K562 (cell line): Measurements from ENCODE around the gene MCCD1. TPM values are rescaled to one million over a fixed set of nuclear protein-coding genes. Genes with fewer than 3 reads are reported as not detected.

ENCODE experiments used
- ATAC-seq: fragments of 200-7000 bp; cut with Tn5 transposase; 3 replicates; pipeline ENCODE4 v1.9.1; 2020; ENCODE audit warnings: moderate library complexity
- BruUV-seq: library from RNA; stranded (reverse); fragments of 400-500 nt; replicated peaks from 2 replicates; lab custom pipeline; 2021; lab: Mats Ljungman, UMichigan
- CTCF ChIA-PET: fragments of 300-600 bp; formaldehyde crosslinking; extraction: SDS; loops from one replicate; lab custom pipeline; 2021; ENCODE audit warnings: low intra/inter-chr PET ratio; lab: Yijun Ruan, JAX
- POLR2A ChIA-PET: fragments of 300-600, 350-650 bp; sonication (Branson Sonifier 250); formaldehyde crosslinking; extraction: SDS; loops from one replicate; lab custom pipeline; 2021; ENCODE audit warnings: antibody characterized with exemption, inconsistent platforms; lab: Yijun Ruan, JAX
- DNase-seq, 4 experiments: peaks; one replicate each; pipeline versions ENCODE4 v3.0.0 to v3.0.0-alpha.2; 2011 to 2018; ENCODE audit warnings: low spot score in 3 of 4, mixed read lengths in 3 of 4; ENCODE audit errors: extremely low read depth in 1 of 4
- FAIRE-seq: peaks from 2 replicates; lab custom pipeline; 2011; peaks lifted over from hg19 to GRCh38; lab: Jason Lieb, UNC
- H2AFZ ChIP-seq: 2 replicates; pipeline ENCODE4 v1.6.0; 2011; ENCODE audit warnings: low read depth, low read length, control low read depth, inconsistent platforms
- H3K27ac ChIP-seq: fragments of 200-600 bp; 3 replicates; pipeline ENCODE4 v1.8.0; 2011; ENCODE audit warnings: low read depth, mild to moderate bottlenecking, control low read depth, inconsistent platforms, low read length, moderate library complexity, mixed read lengths; ENCODE audit errors: extremely low read depth
- H3K27me3 ChIP-seq, 2 experiments: fragments of 300-600 bp in 1 of 2; 2 replicates in 1 of 2; 3 replicates in 1 of 2; pipeline versions ENCODE4 v1.6.0 to v1.8.0; 2011; ENCODE audit warnings: inconsistent platforms in 2 of 2, low read length in 2 of 2, mild to moderate bottlenecking in 1 of 2, mixed read lengths in 1 of 2, moderate library complexity in 1 of 2; ENCODE audit not compliant: control insufficient read depth in 2 of 2, insufficient read depth in 2 of 2
- H3K36me3 ChIP-seq: fragments of 300-600 bp; 3 replicates; pipeline ENCODE4 v1.8.0; 2011; ENCODE audit warnings: mild to moderate bottlenecking, low read length, inconsistent platforms; ENCODE audit not compliant: control insufficient read depth, insufficient read depth
- H3K4me1 ChIP-seq, 2 experiments: fragments of 200-600 bp in 1 of 2; replicated peaks in 1 of 2; 2 replicates in 1 of 2; 3 replicates in 1 of 2; pipeline versions ENCODE4 v1.5.1 to v1.8.0; 2011; ENCODE audit warnings: inconsistent platforms in 2 of 2, low read length in 2 of 2, mild to moderate bottlenecking in 1 of 2, mixed read lengths in 1 of 2, moderate library complexity in 1 of 2; ENCODE audit not compliant: control insufficient read depth in 2 of 2, insufficient read depth in 2 of 2
- H3K4me2 ChIP-seq: 2 replicates; pipeline ENCODE4 v1.6.1; 2011; ENCODE audit warnings: low read length, control low read depth, inconsistent platforms, mixed read lengths; ENCODE audit not compliant: insufficient read depth
- H3K4me3 ChIP-seq: fragments of 200-600 bp; sonication (generic), shearing (Covaris generic); 2 replicates; pipeline ENCODE4 v1.5.1; 2016; ENCODE audit warnings: control low read depth, inconsistent platforms
- H3K79me2 ChIP-seq: fragments of 200-600 bp; 3 replicates; pipeline ENCODE4 v1.8.0; 2011; ENCODE audit warnings: low read length, inconsistent platforms; ENCODE audit not compliant: control insufficient read depth, insufficient read depth
- H3K9ac ChIP-seq, 2 experiments: 2 replicates each; pipeline versions ENCODE4 v1.6.0 to v1.6.1; 2011; ENCODE audit warnings: low read depth in 2 of 2, low read length in 2 of 2, control low read depth in 1 of 2, inconsistent platforms in 1 of 2, mild to moderate bottlenecking in 1 of 2, mixed read lengths in 1 of 2; ENCODE audit not compliant: insufficient read depth in 1 of 2
- H3K9me1 ChIP-seq: one replicate; pipeline ENCODE4 v1.6.0; 2011; ENCODE audit warnings: inconsistent platforms, mild to moderate bottlenecking, low read length, moderate library complexity; ENCODE audit not compliant: control insufficient read depth, insufficient read depth
- H3K9me3 ChIP-seq: replicated peaks from 2 replicates; pipeline ENCODE4 v1.5.1; 2011; ENCODE audit warnings: low read depth, low read length, inconsistent platforms; ENCODE audit not compliant: control insufficient read depth, insufficient read depth
- H4K20me1 ChIP-seq: replicated peaks from 2 replicates; pipeline ENCODE4 v1.6.1; 2011; ENCODE audit warnings: low read length, inconsistent platforms, mixed read lengths; ENCODE audit not compliant: control insufficient read depth, insufficient read depth
- ARHGAP35 ChIP-seq: fragments of 450-650 bp; IDR thresholded peaks from 2 replicates; pipeline ENCODE4 v1.6.1; 2018; ENCODE audit not compliant: partially characterized antibody
- CBX2 ChIP-seq: fragments of 200-600 bp; sonication (generic); IDR thresholded peaks from one replicate; pipeline ENCODE4 v1.6.1; 2012; ENCODE audit warnings: mild to moderate bottlenecking, low read length, inconsistent platforms; ENCODE audit not compliant: insufficient read depth, poor library complexity, severe bottlenecking
- CC2D1A ChIP-seq: fragments of 450-650 bp; IDR thresholded peaks from 2 replicates; pipeline ENCODE4 v1.6.1; 2017; ENCODE audit warnings: mild to moderate bottlenecking
- ELF2 ChIP-seq: fragments of 250-450 bp; sonication (Bioruptor Pico); IDR thresholded peaks from 2 replicates; pipeline ENCODE4 v1.5.0; 2021; ENCODE audit warnings: mild to moderate bottlenecking
- ESRRA ChIP-seq: fragments of 450-650 bp; IDR thresholded peaks from 2 replicates; pipeline ENCODE4 v1.6.1; 2014; ENCODE audit warnings: low read depth, mild to moderate bottlenecking, moderate library complexity, borderline replicate concordance
- ETV1 ChIP-seq: fragments of 450-650 bp; conservative IDR thresholded peaks from 2 replicates; pipeline ENCODE4 v1.6.1; 2016; ENCODE audit warnings: missing genetic modification characterization, control low read depth, low read depth, missing compliant biosample characterization
- HLTF ChIP-seq: fragments of 450-650 bp; IDR thresholded peaks from 2 replicates; pipeline ENCODE4 v1.6.1; 2016
- HOXB6 ChIP-seq: fragments of 250-450 bp; sonication (Bioruptor Pico); IDR thresholded peaks from 2 replicates; pipeline ENCODE4 v1.5.1; 2022; ENCODE audit warnings: mild to moderate bottlenecking, borderline replicate concordance
- NFIX ChIP-seq: fragments of 250-450 bp; sonication (Bioruptor Pico); IDR thresholded peaks from 2 replicates; pipeline ENCODE4 v1.4.0; 2020; ENCODE audit warnings: low read depth, mild to moderate bottlenecking, moderate library complexity
- POLR2A ChIP-seq: fragments of 450-650 bp; conservative IDR thresholded peaks from 2 replicates; pipeline ENCODE4 v1.6.1; 2016
- POLR2B ChIP-seq: fragments of 450-650 bp; IDR thresholded peaks from 2 replicates; pipeline ENCODE4 v1.6.1; 2018; ENCODE audit warnings: low read depth; ENCODE audit not compliant: partially characterized antibody
- RBM22 ChIP-seq: fragments of 200-400 bp; formaldehyde crosslinking; IDR thresholded peaks from 2 replicates; pipeline ENCODE4 v1.6.1; 2018; ENCODE audit warnings: low read length, low read depth; ENCODE audit not compliant: poor library complexity, severe bottlenecking
- SMAD1 ChIP-seq: fragments of 150-350 bp; IDR thresholded peaks from 2 replicates; pipeline ENCODE4 v1.6.1; 2014; ENCODE audit warnings: low read length, low read depth; ENCODE audit not compliant: partially characterized antibody
- ZNF175 ChIP-seq: fragments of 200-800 bp; sonication (Bioruptor generic); IDR thresholded peaks from 2 replicates; pipeline ENCODE4 v1.6.1; 2016; ENCODE audit warnings: low read depth, mild to moderate bottlenecking, missing genetic modification characterization, missing compliant biosample characterization
- ZNF644 ChIP-seq: fragments of 200-800 bp; sonication (Bioruptor generic); IDR thresholded peaks from 2 replicates; pipeline ENCODE4 v1.6.1; 2016; ENCODE audit warnings: low read depth, missing genetic modification characterization, missing compliant biosample characterization
- WGBS: fragments of 100-300 bp; shearing (Covaris generic); methylation state at CpG from one replicate; pipeline ENCODE4 v1.1.6; 2016; ENCODE audit warnings: low coverage, mixed read lengths; ENCODE audit not compliant: insufficient coverage; ENCODE audit errors: missing lambda C conversion rate; 5-methylcytosine and 5-hydroxymethylcytosine counted together
- in situ Hi-C: fragments of 300-500 bp; cut with MboI; formaldehyde crosslinking; loops from 4 replicates; pipeline ENCODE4 v1.15.0; 2018; ENCODE audit warnings: inconsistent platforms, mixed read lengths
- intact Hi-C: fragments of 100-400 bp; cut with micrococcal nuclease; formaldehyde crosslinking; loops from 2 replicates; pipeline ENCODE4 v1.14.2; 2022
- polyA plus RNA-seq, 8 experiments: library from polyadenylated mRNA; depleted of rRNA in 4 of 8; stranded (reverse) in 5 of 8; unstranded in 3 of 8; fragments of >200 nt; fragmentation: Nextera tagmentation in 2 of 8; fragmentation: Illumina TruSeq in 1 of 8; extraction: Ambion mirVana in 2 of 8; extraction: Trizol in 1 of 8; gene quantifications; 2 replicates each; pipeline versions ENCODE4 v1.2.1 to v1.2.3, GENCODE V29; 2011 to 2014; ENCODE audit warnings: inconsistent platforms in 1 of 8, missing spikeins in 1 of 8
- total RNA-seq, 7 experiments: library from RNA; depleted of rRNA in 6 of 7; stranded (reverse); fragments of >200 nt in 6 of 7; fragmentation: Illumina TruSeq in 2 of 7; extraction: Trizol in 2 of 7; gene quantifications; 2 replicates each; pipeline versions ENCODE4 v1.2.1 to v1.2.3, GENCODE V29; 2011 to 2021; ENCODE audit warnings: low replicate concordance in 1 of 7
- TF ChIP-seq, protein P1 (sequence below): sonication (generic); formaldehyde crosslinking; IDR thresholded peaks from 2 replicates; pipeline ENCODE4 v1.8.0; 2022; ENCODE audit warnings: mild to moderate bottlenecking, missing genetic modification reagents
- TF ChIP-seq, protein P2 (sequence below): fragments of 450-650 bp; formaldehyde crosslinking; conservative IDR thresholded peaks from 2 replicates; pipeline ENCODE4 v1.4.0; 2022; ENCODE audit warnings: mild to moderate bottlenecking, missing genetic modification characterization
- TF ChIP-seq, protein P3 (sequence below): fragments of 200-800 bp; sonication (Bioruptor generic); IDR thresholded peaks from 2 replicates; pipeline ENCODE4 v1.6.1; 2017; ENCODE audit warnings: missing genetic modification characterization, missing compliant biosample characterization

The MCCD1 gene
- total and polyA plus RNA-seq, 9 of the 15 experiments (the other 6 are each of a cell fraction or from before 2014, with no cell fraction given) = not detected

DNA sequence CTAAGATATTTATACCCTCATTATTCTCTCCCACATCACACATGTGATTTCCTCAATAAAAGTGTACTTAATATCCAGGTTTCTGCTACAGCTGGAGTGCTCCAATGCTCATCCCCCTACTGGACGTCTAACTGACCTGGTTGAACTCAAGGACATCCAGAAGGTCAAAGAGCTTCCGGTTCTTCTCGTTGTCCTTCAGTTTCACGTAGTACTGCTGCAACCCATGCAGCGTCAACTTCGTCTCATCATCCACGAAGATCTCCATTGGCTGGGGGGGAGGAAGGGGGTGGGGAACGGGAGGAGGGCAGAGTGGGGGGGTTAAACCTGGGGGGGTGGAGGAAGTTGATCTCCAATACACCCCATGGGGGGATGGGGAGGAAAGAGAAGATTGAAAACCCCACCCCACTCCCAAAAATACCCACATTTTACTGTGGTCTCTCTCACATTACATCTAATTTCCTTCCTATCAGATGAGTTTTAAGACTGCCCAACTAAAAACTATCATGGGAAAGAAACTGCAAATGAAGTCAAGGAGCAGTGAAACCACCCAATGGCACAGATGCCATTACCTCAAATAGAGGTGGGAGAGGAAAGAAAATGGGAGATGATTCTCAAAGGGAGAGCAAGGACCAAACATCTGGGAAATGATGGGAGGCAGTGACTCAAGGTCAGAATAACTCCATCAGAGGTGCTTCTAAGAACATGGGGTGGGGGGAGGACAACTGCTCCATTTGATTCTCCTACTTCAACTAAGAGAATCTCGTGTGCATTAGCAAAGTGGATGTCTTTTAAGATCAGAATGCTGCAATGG lies 4.1 kb downstream of the MCCD1 start:
- Histone ChIP-seq H3K27ac (peak overlapping the region; percentile 9; the same call in 1 of the 3 replicates), H3K36me3 (peaks cover 84% of the 10 kb centered on the region), H3K9ac (no peak overlapping the region), H2AFZ (no peak overlapping the region), H3K9me1 (peaks cover 6% of the 10 kb centered on the region), H3K27me3 (no peaks in the 10 kb centered on the region), H3K9me3 (no peaks in the 10 kb centered on the region), H3K79me2 (peaks cover 47% of the 10 kb centered on the region), H3K4me3 (no peak overlapping the region), H3K4me1 (peaks cover 0 to 17% of the 10 kb centered on the region in 2 experiments; a peak in 3 of 5 replicates), H4K20me1 (peaks cover 43% of the 10 kb centered on the region), H3K4me2 (no peak overlapping the region)
- ATAC-seq (no peak), FAIRE-seq (peak; percentile 58), DNase-seq (peak in 1 of 4 experiments; percentile 54)
- CTCF ChIA-PET = no interaction called here
- no TSS peak for BruUV-seq
- POLR2A ChIA-PET = interaction anchor here (0.6 to 6.3 kb wide), 14 partner anchors 7 to 1221 kb away, joined by 3 to 107 read pairs (median 4); partner anchors contain the start of genes ATP6V1G2, DDX39B, MICB and NCR3
- intact Hi-C loops (no loop called here), in situ Hi-C loops (loop anchor here (5.0 to 25.0 kb wide), 2 partner anchors 36 to 1429 kb away; partner anchors contain the start of genes BRD2, HLA-DMA and MICB)
- 68% methylated on average over 6 of the region's 9 CpGs for WGBS
- TF ChIP-seq, protein P1, sequence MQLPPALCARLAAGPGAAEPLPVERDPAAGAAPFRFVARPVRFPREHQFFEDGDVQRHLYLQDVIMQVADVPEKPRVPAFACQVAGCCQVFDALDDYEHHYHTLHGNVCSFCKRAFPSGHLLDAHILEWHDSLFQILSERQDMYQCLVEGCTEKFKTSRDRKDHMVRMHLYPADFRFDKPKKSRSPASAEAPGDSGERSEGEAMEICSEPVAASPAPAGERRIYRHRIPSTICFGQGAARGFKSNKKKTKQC (CRISPR knock-in tag) = no peak
- no peak for TF ChIP-seq HLTF
- no peak for TF ChIP-seq CBX2
- TF ChIP-seq, protein P2, sequence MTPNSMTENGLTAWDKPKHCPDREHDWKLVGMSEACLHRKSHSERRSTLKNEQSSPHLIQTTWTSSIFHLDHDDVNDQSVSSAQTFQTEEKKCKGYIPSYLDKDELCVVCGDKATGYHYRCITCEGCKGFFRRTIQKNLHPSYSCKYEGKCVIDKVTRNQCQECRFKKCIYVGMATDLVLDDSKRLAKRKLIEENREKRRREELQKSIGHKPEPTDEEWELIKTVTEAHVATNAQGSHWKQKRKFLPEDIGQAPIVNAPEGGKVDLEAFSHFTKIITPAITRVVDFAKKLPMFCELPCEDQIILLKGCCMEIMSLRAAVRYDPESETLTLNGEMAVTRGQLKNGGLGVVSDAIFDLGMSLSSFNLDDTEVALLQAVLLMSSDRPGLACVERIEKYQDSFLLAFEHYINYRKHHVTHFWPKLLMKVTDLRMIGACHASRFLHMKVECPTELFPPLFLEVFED (CRISPR knock-in tag) = 0 out of 2 replicates have a peak, but pooled peaks have one; percentile 63
- peak; percentile 23 for TF ChIP-seq POLR2A
- no peak for TF ChIP-seq SMAD1
- TF ChIP-seq CC2D1A = no peak
- no peak for TF ChIP-seq RBM22
- TF ChIP-seq NFIX = no peak
- peak; percentile 28 for TF ChIP-seq POLR2B
- peak; percentile 90; the same call in 1 of the 2 replicates for TF ChIP-seq ESRRA
- TF ChIP-seq ZNF644 (tag) = no peak
- no peak for TF ChIP-seq ARHGAP35
- TF ChIP-seq ETV1 (tag) = 0 out of 2 replicates have a peak, but pooled peaks have one; percentile 16
- TF ChIP-seq, protein P3, sequence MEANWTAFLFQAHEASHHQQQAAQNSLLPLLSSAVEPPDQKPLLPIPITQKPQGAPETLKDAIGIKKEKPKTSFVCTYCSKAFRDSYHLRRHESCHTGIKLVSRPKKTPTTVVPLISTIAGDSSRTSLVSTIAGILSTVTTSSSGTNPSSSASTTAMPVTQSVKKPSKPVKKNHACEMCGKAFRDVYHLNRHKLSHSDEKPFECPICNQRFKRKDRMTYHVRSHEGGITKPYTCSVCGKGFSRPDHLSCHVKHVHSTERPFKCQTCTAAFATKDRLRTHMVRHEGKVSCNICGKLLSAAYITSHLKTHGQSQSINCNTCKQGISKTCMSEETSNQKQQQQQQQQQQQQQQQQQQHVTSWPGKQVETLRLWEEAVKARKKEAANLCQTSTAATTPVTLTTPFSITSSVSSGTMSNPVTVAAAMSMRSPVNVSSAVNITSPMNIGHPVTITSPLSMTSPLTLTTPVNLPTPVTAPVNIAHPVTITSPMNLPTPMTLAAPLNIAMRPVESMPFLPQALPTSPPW (CRISPR knock-in tag) = peak; percentile 54; the same call in 1 of the 2 replicates
- no peak for TF ChIP-seq ELF2
- TF ChIP-seq ZNF175 (CRISPR knock-in tag) = no peak
- TF ChIP-seq HOXB6 (CRISPR knock-in tag) = no peak
